Measurements from ENCODE around the gene PKDCC.

DNA sequence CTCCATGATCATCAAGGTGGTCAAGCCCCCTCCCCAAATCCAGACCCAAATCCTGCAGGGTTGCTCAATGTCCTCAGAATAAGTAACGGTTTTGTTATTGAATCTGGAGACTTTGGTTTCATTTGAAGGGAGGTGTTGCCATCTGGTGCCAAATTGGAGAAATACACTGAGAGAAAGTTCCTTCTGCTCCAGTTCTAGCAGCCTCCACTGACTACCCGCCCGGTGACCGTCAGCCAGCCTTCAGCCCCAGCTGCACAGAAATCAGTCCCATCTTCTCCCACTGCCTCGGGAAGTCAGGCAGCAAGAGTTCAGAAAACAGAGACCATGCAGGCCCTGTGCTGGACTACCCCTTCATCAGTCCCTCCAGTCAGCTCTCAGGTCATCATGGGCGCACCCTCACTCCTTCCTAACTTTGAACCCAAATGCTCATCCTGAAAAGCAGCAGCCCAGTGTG lies 38.7 kb downstream of the PKDCC start:
- TF ChIP-seq, protein P1, sequence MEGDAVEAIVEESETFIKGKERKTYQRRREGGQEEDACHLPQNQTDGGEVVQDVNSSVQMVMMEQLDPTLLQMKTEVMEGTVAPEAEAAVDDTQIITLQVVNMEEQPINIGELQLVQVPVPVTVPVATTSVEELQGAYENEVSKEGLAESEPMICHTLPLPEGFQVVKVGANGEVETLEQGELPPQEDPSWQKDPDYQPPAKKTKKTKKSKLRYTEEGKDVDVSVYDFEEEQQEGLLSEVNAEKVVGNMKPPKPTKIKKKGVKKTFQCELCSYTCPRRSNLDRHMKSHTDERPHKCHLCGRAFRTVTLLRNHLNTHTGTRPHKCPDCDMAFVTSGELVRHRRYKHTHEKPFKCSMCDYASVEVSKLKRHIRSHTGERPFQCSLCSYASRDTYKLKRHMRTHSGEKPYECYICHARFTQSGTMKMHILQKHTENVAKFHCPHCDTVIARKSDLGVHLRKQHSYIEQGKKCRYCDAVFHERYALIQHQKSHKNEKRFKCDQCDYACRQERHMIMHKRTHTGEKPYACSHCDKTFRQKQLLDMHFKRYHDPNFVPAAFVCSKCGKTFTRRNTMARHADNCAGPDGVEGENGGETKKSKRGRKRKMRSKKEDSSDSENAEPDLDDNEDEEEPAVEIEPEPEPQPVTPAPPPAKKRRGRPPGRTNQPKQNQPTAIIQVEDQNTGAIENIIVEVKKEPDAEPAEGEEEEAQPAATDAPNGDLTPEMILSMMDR (IDR thresholded peaks at IDR 0.05): peak; percentile 57 to 93 (median 87)
- no peak for TF ChIP-seq POLR2A (IDR thresholded peaks at IDR 0.05)

All from body of pancreas (tissue), 4 donors.